Subcutaneous abdominal adipose tissue (tissue), 5 donors: ENCODE data around the gene TRIP4.
"Not testable (repeated sequence)": the region's sequence is repeated elsewhere in the genome, so short reads cannot be mapped to it uniquely, and the experiment has no call there.

ENCODE experiments used
- H3K27ac ChIP-seq: one replicate; pipeline ENCODE4 v1.7.0; 2013; ENCODE audit warnings: low read depth, mild to moderate bottlenecking, inconsistent platforms, low read length, moderate library complexity
- H3K27me3 ChIP-seq, 5 donors: one replicate each; pipeline ENCODE4 v1.7.0; 2013; ENCODE audit warnings: low read length in 5 of 5, inconsistent platforms in 1 of 5; ENCODE audit not compliant: control insufficient read depth in 5 of 5, insufficient read depth in 4 of 5
- H3K36me3 ChIP-seq, 5 donors: one replicate each; pipeline ENCODE4 v1.7.0; 2013; ENCODE audit warnings: low read length in 5 of 5; ENCODE audit not compliant: control insufficient read depth in 5 of 5, insufficient read depth in 5 of 5
- H3K4me1 ChIP-seq, 5 donors: one replicate each; pipeline ENCODE4 v1.7.0; 2013; ENCODE audit warnings: low read length in 5 of 5, mild to moderate bottlenecking in 3 of 5, moderate library complexity in 1 of 5; ENCODE audit not compliant: control insufficient read depth in 5 of 5, insufficient read depth in 5 of 5
- H3K4me3 ChIP-seq, 5 donors: one replicate each; pipeline ENCODE4 v1.7.0; 2013; ENCODE audit warnings: low read length in 5 of 5, low read depth in 1 of 5
- H3K9ac ChIP-seq, 5 donors: one replicate each; pipeline ENCODE4 v1.7.0; 2013; ENCODE audit warnings: low read length in 5 of 5, mild to moderate bottlenecking in 4 of 5, moderate library complexity in 3 of 5
- H3K9me3 ChIP-seq, 5 donors: one replicate each; pipeline ENCODE4 v1.7.0; 2013; ENCODE audit warnings: low read length in 5 of 5; ENCODE audit not compliant: control insufficient read depth in 5 of 5
- donor health status: healthy.
- donor health status: healthy.
- donor health status: healthy.
- donor health status: healthy.
- donor health status: healthy.

Gene TRIP4

DNA sequence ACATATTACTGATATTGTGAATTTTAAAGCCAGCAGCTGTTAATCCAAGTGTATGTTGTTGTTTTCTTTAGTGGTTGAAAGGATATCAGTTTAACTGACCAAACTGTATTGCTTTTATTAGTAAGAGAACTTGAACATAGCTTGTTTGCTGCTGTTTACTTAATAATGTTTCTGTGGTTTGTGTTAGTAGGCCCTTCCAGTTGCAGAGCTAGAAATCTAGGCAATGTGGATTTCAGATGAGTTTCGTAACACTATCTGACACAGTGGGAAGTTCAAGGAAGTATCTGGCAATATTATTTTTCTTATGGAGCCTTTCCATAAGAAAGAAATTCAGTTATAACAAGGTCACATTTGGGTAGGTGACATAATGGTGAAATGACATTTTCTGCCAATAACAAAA lies 91.2 kb downstream of the TRIP4 start:
- H3K36me3 ChIP-seq: peaks cover 0 to 3% (median 0%) of the 10 kb centered on the region in 5 donors
- peaks cover 2 to 12% (median 6%) of the 10 kb centered on the region in 5 donors for H3K4me1 ChIP-seq
- peak overlapping the region; percentile 63 for H3K27ac ChIP-seq
- H3K9ac ChIP-seq: peak overlapping the region in 1 of 5 donors; percentile 4
- no peak overlapping the region for H3K4me3 ChIP-seq
- H3K9me3 ChIP-seq: no peaks in the 10 kb centered on the region
- no peaks in the 10 kb centered on the region for H3K27me3 ChIP-seq

DNA sequence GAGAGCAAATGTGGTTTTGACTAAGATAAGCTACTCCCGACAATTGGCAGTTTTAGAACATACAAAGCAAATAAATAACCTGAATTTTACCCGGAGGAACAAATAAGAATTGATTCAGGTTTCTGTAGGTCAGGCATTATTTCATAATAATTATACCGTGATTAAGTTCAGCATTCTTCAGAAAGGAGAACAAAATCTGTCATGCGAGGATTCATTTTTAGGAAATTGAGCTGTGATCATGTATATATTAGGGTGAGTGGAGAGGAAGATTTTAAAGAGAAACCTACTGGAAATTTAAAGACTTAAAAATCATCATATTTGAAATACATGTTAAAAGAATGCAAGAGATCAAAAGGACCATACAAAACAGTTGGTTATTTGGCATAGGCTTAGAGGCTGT lies 93.3 kb downstream of the TRIP4 start:
- H3K4me1 ChIP-seq: peaks cover 2 to 12% (median 6%) of the 10 kb centered on the region in 5 donors
- H3K27me3 ChIP-seq: no peaks in the 10 kb centered on the region
- H3K36me3 ChIP-seq: peaks cover 0 to 3% (median 0%) of the 10 kb centered on the region in 5 donors

DNA sequence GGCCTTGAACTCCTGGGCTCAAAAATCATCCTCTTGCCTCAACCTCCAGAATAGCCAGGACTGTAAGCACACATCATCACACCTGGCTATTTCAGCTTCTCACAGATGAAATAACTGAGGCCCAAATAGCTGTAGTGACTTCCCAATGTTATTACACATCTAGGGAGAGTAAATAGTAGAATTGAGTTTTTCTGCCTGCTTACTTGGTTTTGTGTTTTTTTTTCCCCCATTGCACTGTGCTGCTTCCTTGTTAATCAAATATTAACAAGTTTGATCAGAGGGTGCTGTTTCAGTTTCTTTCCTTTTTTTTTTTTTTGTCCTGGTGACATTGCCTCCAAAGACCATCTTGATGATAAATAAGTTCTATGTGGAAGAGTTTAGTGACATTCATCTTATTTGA lies 96.1 kb downstream of the TRIP4 start:
- H3K36me3 ChIP-seq: peaks cover 0 to 2% (median 0%) of the 10 kb centered on the region in 5 donors
- peaks cover under 1 to 4% (median 2%) of the 10 kb centered on the region in 5 donors for H3K4me1 ChIP-seq
- no peaks in the 10 kb centered on the region for H3K27me3 ChIP-seq
- H3K4me3 ChIP-seq: no peak overlapping the region
- no peak overlapping the region for H3K27ac ChIP-seq
- no peaks in the 10 kb centered on the region for H3K9me3 ChIP-seq
- H3K9ac ChIP-seq: no peak overlapping the region

More for the DNA sequence above, 93.3 kb downstream of the TRIP4 start:
- Histone ChIP-seq H3K4me3 (no peak overlapping the region), H3K9me3 (no peaks in the 10 kb centered on the region), H3K9ac (no peak overlapping the region), H3K27ac (no peak overlapping the region)

DNA sequence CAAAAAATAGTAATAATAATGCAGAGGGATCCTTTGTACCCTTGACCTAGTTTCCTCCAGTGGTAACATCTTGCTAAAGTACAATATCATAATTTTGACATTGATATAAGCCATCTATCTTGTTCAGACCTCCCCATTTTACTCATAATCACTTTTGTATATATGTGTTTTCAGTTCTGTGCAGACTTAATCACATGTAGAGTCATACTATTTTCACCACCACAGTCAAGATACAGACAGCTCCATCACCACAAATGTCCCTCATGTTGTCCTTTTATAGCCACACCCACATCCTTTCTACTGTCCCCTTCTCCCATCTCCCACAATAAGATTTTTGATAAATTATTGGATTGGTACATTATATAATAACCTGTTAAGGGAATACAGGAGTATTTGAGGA lies 98.2 kb downstream of the TRIP4 start:
- H3K9me3 ChIP-seq: no peaks in the 10 kb centered on the region
- H3K4me1 ChIP-seq: peaks cover 0 to 5% (median 2%) of the 10 kb centered on the region in 5 donors
- no peaks in the 10 kb centered on the region for H3K27me3 ChIP-seq
- H3K9ac ChIP-seq: no peak overlapping the region
- H3K36me3 ChIP-seq: peaks cover 0 to 2% (median 0%) of the 10 kb centered on the region in 5 donors
- no peak overlapping the region for H3K4me3 ChIP-seq
- no peak overlapping the region for H3K27ac ChIP-seq

DNA sequence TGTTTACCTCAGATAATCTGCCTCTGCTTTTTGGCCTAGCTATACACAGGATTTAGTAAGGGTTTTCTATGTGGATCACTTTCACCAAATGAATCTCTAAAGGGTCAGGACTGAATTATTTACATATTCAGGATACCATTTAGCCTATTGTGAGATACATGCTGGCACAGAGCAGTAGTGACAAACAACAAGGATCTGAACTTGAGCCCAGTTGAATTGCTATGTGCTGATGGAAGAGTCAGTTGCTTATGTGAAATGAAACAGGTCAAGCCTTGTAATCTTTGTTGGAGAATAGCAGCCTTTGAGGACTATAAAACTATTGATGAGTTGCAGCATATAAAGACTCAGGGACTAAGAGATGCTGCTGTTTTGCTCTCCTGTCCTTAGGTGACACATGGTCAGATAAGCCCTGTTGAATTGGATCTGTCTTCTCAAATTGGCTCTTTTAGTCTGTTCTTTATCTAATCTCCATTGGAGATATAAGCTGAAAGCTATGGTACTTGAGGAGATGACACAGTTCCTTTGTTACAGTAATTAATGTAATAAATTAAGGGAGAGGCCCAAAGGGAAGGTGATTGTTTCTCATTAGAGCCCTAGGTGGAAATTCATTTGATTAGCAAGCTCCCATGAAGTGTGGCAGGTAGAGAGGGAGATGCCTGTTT lies 103.1 kb downstream of the TRIP4 start:
- Histone ChIP-seq H3K27me3 (no peaks in the 10 kb centered on the region), H3K4me1 (peaks cover 0 to 9% (median 3%) of the 10 kb centered on the region in 5 donors), H3K9me3 (no peaks in the 10 kb centered on the region), H3K4me3 (no peak overlapping the region), H3K27ac (no peak overlapping the region), H3K36me3 (peaks cover 0 to 2% (median 0%) of the 10 kb centered on the region in 5 donors), H3K9ac (no peak overlapping the region)

DNA sequence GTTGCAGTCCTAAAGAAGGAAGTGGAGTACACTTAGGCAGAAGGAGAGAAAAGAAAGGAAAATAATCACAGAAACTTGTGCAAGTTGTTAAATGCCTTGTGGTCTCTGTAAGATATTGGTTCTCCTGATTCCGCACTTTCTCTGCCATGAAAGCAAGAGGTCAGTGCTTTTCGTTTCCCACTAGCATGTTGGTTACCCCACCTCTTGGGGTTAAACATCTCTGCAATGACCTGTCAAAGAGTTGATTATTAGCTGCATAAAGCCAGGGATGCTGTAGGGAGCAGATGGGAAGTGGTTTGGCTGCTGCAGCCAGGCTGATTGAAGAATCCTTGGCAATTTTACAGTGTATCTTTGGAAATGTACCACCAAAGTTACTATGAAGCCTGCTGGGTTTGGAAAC lies 106.0 kb downstream of the TRIP4 start:
- Histone ChIP-seq H3K4me3 (no peak overlapping the region), H3K27me3 (no peaks in the 10 kb centered on the region), H3K36me3 (peaks cover 0 to 4% (median 2%) of the 10 kb centered on the region in 5 donors), H3K4me1 (peaks cover 0 to 9% (median 3%) of the 10 kb centered on the region in 5 donors), H3K9me3 (no peaks in the 10 kb centered on the region), H3K27ac (no peak overlapping the region), H3K9ac (no peak overlapping the region)

DNA sequence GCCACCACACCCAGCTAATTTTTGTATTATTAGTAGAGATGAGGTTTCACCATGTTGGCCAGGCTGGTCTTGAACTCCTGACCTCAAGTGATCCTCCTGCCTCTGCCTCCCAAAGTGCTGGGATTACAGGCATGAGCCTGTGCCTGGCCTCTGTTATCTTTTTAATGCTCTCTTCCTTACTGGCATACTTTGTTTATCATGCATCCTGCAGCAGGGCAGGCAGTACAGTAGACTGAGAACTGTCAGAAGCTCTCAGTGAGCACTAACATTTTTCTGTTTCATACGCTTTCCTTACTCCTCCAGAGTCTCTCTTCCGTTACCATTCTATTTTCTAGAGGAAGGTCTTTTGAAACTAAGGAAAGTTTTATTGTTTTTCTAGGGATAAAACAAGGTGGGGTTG lies 108.3 kb downstream of the TRIP4 start:
- H3K9ac ChIP-seq, H3K27me3 ChIP-seq, H3K9me3 ChIP-seq, H3K4me1 ChIP-seq, H3K4me3 ChIP-seq, H3K27ac ChIP-seq: not testable (repeated sequence)
- peaks cover 10 to 22% (median 19%) of the 10 kb centered on the region in 5 donors for H3K36me3 ChIP-seq

DNA sequence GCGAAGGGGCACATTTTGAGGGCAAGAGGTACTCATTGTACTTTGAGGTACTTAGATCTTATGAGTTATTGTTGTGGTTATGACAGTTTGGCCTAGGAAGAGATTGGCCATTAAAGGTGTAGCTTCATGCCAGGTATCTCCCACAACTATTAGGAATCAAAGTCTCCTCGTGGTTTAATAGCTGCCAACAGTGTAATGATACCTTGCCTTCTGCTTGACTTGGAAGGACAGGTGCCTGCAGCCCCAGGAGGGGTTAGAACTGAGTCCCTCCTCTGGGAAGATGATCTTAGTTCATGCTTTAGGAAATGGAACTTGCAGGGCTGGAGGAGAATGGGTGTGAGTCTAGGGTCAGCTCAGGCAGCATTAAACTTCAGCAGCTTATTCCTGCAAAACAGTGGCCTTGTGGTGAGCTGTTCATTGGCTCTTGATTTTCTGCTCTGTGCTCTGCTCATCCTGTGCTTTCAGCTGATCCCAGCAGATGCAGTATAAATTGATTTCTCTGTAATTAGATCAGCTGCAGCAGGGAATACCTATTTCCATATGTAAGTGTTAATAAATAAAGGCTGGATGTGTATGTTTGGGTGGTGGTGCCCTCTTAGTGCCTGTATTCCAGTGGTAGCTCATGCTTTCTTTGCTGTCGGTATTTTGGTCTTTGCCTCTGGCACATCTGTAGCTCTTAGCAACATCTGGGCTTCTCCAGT lies 113.2 kb downstream of the TRIP4 start:
- Histone ChIP-seq H3K27ac (no peak overlapping the region), H3K36me3 (peaks cover 10 to 29% (median 25%) of the 10 kb centered on the region in 5 donors), H3K27me3 (no peaks in the 10 kb centered on the region), H3K4me3 (no peak overlapping the region), H3K4me1 (peaks cover 2 to 32% (median 22%) of the 10 kb centered on the region in 5 donors), H3K9ac (peak overlapping the region in 1 of 5 donors; percentile 17), H3K9me3 (no peaks in the 10 kb centered on the region)

DNA sequence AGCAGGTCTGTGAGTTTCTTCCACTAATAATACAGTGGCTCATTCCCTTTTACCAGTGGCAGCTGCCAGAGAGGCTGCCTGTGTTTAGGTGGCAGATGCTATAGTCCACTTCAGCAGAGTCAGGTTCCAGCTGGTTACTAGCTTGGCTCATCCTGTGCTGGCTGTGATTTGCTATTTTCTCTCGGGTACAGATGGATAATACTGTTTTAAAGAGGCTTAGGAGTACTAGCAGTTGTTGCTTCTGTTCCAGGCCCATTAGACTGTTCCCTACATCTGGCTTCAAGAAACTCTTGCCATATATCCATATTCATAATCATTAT lies 113.7 kb downstream of the TRIP4 start:
- Histone ChIP-seq H3K36me3 (peaks cover 9 to 29% (median 25%) of the 10 kb centered on the region in 5 donors), H3K27me3 (no peaks in the 10 kb centered on the region), H3K27ac (no peak overlapping the region), H3K9me3 (no peaks in the 10 kb centered on the region), H3K9ac (peak overlapping the region in 1 of 5 donors; percentile 17), H3K4me3 (no peak overlapping the region), H3K4me1 (peaks cover 2 to 32% (median 22%) of the 10 kb centered on the region in 5 donors)

DNA sequence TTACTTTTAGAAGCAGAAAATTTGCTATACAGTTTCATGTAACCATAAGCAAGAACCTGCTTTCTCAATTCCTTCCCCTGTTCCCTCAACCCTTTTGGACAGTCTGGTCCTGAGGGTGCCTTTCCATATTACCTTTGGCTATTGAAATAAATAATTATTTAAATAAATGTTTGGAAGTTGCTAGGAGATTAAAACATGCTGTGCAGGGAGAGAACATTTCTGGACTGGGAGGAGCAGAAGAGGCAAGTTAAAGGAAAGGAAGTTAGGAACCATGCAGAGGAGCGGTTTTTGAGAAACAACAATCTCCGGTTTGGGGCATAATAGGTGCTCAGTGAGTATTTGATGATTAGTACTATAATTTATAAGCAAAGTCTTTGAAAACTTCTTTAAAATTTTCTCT lies 114.5 kb downstream of the TRIP4 start:
- Histone ChIP-seq H3K9ac (no peak overlapping the region), H3K36me3 (peaks cover 7 to 29% (median 25%) of the 10 kb centered on the region in 5 donors), H3K4me1 (peaks cover 5 to 37% (median 28%) of the 10 kb centered on the region in 5 donors), H3K27ac (no peak overlapping the region), H3K27me3 (no peaks in the 10 kb centered on the region), H3K4me3 (no peak overlapping the region), H3K9me3 (no peaks in the 10 kb centered on the region)
